ENCODE results near the gene VRTN. TPM values are rescaled to one million over a fixed set of nuclear protein-coding genes. Genes with fewer than 3 reads are reported as not detected.
"Not testable (repeated sequence)": the region's sequence is repeated elsewhere in the genome, so short reads cannot be mapped to it uniquely, and the experiment has no call there.

The VRTN gene
- total RNA-seq, 4 donors from 2014 or later = 0.57 TPM; not detected in 3

DNA sequence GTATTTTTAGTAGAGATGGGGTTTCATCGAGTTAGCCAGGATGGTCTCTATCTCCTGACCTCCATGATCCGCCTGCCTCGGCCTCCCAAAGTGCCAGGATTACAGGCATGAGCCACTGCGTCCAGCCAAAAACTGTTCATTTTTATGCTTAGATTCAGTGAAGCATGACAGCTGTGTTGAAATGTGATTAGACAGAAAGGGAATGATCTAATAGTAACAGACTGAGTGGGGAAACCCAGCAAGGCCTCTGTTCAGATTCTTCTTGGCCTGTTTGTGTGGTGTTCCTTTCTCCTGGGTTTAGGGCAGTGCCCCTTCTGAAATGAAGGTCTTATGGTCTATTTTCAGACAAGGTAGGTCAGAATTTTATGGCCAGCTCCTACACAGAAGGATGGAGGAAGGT, 33.7 kb upstream of the VRTN start:
- Histone ChIP-seq H3K27ac (no peak overlapping the region), H3K4me1 (no peaks in the 10 kb centered on the region), H3K36me3 (no peaks in the 10 kb centered on the region), H3K4me3 (no peak overlapping the region), H3K27me3 (no peaks in the 10 kb centered on the region), H3K9me3 (no peaks in the 10 kb centered on the region)
- no peak for DNase-seq
- no peak for TF ChIP-seq POLR2A (IDR thresholded peaks at IDR 0.05)
- TF ChIP-seq, protein P1, sequence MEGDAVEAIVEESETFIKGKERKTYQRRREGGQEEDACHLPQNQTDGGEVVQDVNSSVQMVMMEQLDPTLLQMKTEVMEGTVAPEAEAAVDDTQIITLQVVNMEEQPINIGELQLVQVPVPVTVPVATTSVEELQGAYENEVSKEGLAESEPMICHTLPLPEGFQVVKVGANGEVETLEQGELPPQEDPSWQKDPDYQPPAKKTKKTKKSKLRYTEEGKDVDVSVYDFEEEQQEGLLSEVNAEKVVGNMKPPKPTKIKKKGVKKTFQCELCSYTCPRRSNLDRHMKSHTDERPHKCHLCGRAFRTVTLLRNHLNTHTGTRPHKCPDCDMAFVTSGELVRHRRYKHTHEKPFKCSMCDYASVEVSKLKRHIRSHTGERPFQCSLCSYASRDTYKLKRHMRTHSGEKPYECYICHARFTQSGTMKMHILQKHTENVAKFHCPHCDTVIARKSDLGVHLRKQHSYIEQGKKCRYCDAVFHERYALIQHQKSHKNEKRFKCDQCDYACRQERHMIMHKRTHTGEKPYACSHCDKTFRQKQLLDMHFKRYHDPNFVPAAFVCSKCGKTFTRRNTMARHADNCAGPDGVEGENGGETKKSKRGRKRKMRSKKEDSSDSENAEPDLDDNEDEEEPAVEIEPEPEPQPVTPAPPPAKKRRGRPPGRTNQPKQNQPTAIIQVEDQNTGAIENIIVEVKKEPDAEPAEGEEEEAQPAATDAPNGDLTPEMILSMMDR (IDR thresholded peaks at IDR 0.05) = no peak

DNA sequence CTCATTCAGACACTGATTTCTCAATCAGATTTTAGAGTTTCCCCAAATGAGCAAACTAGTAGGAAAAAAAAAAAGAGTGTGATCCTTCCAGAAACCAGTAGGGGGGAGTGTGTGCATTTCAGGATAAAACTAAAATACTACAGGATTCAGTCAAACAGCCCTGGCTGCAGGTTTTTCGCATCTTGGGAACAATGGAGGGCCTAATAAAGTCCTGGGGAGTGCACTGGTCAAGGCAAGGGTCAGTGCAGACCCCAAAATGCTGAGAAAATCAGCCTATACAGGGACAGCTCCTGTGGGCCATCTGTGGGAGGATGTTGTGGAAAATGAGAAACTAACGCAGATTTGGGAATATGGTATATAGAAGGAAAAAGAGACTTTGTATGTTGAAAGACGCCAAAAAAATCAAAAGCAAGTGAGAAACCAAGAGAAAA, 23.3 kb upstream of the VRTN start:
- H3K27me3 ChIP-seq = no peaks in the 10 kb centered on the region
- H3K9me3 ChIP-seq = no peaks in the 10 kb centered on the region
- no peaks in the 10 kb centered on the region for H3K36me3 ChIP-seq
- H3K27ac ChIP-seq = no peak overlapping the region
- DNase-seq = no peak
- H3K4me3 ChIP-seq = no peak overlapping the region
- no peak for TF ChIP-seq POLR2A (IDR thresholded peaks at IDR 0.05)
- TF ChIP-seq, protein P1 (IDR thresholded peaks at IDR 0.05) = peak; percentile 28 to 43 (median 36)
- no peaks in the 10 kb centered on the region for H3K4me1 ChIP-seq

DNA sequence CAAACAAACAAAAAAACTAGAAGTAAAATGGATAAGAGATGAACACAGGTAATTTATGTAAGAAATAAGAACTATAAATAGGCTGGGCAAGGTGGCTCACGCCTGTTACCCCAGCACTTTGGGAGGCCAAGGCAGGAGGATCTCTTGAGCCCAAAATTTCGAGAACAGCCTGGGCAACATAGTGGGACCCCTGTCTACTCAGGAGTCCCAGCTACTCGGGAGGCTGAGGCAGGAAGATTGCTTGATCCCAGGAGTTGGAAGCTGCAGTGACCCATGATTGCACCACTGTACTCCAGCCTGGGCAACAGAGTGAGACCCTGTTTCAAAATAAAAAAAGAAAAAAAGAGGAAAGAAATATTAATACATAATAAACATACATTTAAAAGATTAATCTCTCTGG, 22.8 kb upstream of the VRTN start:
- Histone ChIP-seq H3K4me1 (no peaks in the 10 kb centered on the region), H3K36me3 (no peaks in the 10 kb centered on the region), H3K27ac (no peak overlapping the region), H3K4me3 (no peak overlapping the region), H3K27me3 (no peaks in the 10 kb centered on the region), H3K9me3 (no peaks in the 10 kb centered on the region)
- TF ChIP-seq POLR2A (IDR thresholded peaks at IDR 0.05) = no peak
- TF ChIP-seq, protein P1 (IDR thresholded peaks at IDR 0.05) = no peak
- DNase-seq = no peak

DNA sequence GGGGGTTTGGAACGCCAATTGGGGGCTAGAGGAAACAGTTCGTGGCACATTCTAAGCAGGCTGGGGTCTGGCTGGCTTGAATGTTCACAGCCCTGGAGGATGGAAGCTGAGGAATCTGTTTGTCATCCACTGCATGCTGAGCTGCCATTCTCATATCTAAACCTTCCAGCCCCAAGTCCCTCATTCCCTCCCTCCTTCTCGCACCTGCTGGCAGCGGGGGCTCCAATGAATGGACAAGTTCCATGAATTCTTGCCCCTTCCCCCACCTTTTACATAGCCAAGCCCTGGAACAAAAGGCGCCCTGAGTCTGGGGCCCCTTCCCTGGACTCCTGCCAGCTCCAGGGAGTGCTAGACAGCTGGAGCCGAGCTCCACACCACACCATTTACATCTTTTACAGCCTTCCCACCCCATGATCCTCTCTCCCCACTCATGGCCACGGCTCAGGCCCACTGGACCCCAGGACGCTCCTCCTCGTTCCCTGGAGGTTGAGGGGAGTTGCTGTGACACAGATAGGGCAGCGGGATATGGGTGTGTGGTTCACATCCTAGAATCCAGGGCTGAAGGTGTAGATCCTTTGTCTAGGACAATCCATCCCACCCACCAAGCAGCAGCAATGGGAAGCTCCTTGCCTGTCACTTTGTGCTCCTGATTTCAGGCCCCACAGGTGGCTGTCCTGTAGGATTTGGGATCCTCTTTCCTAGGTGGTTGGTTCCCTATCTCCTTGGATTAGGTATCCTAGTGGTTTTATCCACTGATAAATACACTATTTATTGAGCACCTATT, 21.7 kb upstream of the VRTN start:
- Histone ChIP-seq H3K4me1 (no peaks in the 10 kb centered on the region), H3K9me3 (no peaks in the 10 kb centered on the region), H3K36me3 (no peaks in the 10 kb centered on the region), H3K4me3 (no peak overlapping the region), H3K27ac (no peak overlapping the region), H3K27me3 (no peaks in the 10 kb centered on the region)
- TF ChIP-seq POLR2A (IDR thresholded peaks at IDR 0.05) = no peak
- TF ChIP-seq, protein P1 (IDR thresholded peaks at IDR 0.05) = no peak
- DNase-seq = no peak

DNA sequence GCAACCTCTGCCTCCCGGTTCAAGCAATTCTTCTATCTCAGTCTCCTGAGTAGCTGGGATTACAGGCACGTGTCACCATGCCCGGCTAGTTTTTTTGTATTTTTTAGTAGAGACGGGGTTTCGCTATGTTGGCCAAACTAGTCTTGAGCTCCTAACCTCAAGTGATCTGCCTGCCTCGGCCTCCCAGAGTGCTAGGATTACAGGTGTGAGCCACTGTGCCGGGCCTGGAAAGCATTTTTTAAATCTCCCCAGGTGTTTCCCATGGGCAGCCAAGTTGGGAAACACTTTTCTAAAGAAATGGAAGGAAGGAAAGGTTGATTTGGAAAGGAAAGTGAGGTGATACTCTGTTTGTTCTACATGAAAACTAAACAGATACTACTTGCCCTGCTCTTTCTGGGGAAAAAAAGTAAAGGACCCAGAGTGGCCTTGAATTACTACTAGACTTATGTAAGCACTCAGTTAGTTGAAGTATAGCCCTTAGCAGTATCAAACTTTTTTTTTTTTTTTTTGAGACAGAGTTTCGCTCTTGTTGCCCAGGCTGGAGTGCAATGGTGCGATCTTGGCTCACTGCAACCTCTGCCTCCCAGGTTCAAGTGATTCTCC, 18.2 kb upstream of the VRTN start:
- not testable (repeated sequence) for H3K9me3 ChIP-seq

DNA sequence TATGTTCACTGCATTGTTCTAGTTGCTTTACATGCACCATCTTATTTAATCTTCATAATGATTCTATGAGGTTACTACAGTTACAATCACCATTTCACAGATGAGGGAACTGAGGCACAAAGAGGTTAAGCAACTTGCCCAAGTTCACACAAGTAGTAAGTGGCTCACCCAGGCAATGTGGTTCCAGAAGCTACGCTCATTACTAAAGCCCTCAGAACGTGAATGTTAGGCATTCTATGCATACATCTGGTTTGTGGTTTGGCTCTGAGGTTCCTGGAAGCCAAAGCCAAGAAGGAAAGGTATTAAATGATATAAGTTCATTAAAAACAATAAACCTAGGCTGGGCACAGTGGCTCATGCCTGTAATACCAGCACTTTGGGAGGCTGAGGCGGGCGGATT, 14.4 kb upstream of the VRTN start:
- no peaks in the 10 kb centered on the region for H3K4me1 ChIP-seq
- no peak for DNase-seq

More for the DNA sequence above, 18.2 kb upstream of the VRTN start:
- DNase-seq, H3K27ac ChIP-seq, H3K27me3 ChIP-seq, H3K36me3 ChIP-seq, H3K4me1 ChIP-seq, H3K4me3 ChIP-seq: not testable (repeated sequence)

More for the DNA sequence above, 14.4 kb upstream of the VRTN start:
- TF ChIP-seq, protein P1 (IDR thresholded peaks at IDR 0.05) = no peak
- no peak for TF ChIP-seq POLR2A (IDR thresholded peaks at IDR 0.05)
- Histone ChIP-seq H3K27me3 (no peaks in the 10 kb centered on the region), H3K36me3 (no peaks in the 10 kb centered on the region), H3K4me3 (no peak overlapping the region), H3K27ac (no peak overlapping the region), H3K9me3 (no peaks in the 10 kb centered on the region)

Data from Peyer's patch (tissue), 4 donors.